Midbrain (tissue), 1 donor: ENCODE results near the gene ACSS3.

ENCODE experiments used
- DNase-seq: peaks from one replicate; lab custom pipeline; 2025; lab: John Stamatoyannopoulos, UW

Gene ACSS3

DNA sequence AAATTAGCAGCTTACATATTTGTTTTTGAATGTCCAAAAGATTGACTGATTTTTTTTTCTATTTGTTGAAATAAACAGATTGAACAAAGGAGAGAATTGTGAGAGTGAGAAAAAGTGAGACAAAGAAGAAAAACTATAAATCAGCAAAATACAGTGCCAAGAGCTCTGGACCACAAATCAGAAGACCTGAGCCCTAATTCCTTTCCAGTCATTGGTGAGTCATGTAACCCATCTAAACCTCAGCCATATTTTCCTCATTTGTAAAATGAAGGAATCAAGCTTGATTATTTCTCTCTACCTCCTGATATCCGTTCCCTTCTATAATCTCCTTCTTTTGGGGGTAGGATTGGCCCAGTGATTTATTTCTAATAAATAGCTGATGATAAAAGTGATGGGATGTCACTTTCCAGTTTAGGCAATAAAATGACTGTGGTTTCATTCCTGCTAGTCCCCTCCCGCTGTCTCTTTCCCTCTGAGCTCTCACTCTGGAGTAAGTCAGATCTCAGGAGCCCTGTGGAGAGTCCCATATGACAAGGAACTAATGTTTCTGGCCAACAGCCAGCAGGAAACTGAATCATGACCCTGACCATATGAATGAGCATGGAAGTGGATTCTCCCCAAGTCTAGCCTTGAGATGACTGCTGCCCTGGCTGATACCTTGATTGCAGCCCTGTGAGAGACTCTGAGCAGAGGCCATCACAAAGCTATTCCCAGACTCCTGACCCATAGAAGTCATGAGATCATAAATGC is 218.9 kb downstream of the ACSS3 start:
- DNase-seq = no peak

DNA sequence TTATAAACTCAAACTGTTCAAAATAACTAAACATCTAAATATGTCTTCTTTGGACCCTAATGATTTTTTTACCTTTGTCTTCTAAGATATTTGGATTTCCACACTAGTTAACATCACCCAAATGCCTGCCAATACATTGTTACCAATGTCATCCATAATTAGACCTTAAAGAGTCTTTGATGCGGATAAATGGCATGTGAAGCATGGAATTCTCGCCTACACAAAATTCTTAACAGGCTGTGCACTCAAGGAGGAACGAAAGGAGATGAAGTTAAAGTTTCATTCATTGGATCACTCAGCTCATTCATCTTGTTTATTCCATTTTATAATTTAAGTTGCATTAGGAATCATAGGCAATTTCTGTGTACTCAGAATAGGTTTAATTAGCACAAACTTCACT is 219.7 kb downstream of the ACSS3 start:
- no peak for DNase-seq

GRCh38 chr12:81300454-81300853 is 222.6 kb downstream of the ACSS3 start:
- DNase-seq = no peak

- DNase-seq = no peak
Measured at GRCh38 chr12:81303935-81304334, 226.1 kb downstream of the ACSS3 start.
